Neural cell (in vitro differentiated cells): ENCODE results near the gene NTMT1. TPM values are rescaled to one million over a fixed set of nuclear protein-coding genes. Genes with fewer than 3 reads are reported as not detected.

ENCODE experiments used
- H2AFZ ChIP-seq: fragments of 200-600, 300-800 bp; sonication (generic), shearing (Covaris generic); 2 replicates; pipeline ENCODE4 v1.6.0; 2014; ENCODE audit warnings: low read depth, mild to moderate bottlenecking, antibody characterized with exemption, low read length, moderate library complexity
- H3F3A ChIP-seq: fragments of 200-600 bp; shearing (Covaris generic); 2 replicates; pipeline ENCODE4 v1.6.1; 2016; ENCODE audit warnings: mild to moderate bottlenecking, moderate library complexity, mixed read lengths, antibody characterized with exemption, low read length; ENCODE audit not compliant: insufficient read depth, poor library complexity, severe bottlenecking
- H3K27ac ChIP-seq: fragments of 200-600, 300-800 bp; sonication (generic), shearing (Covaris generic); 2 replicates; pipeline ENCODE4 v1.5.1; 2014; ENCODE audit warnings: mild to moderate bottlenecking, low read length, moderate library complexity
- H3K27me3 ChIP-seq: fragments of 300-800, 200-600 bp; sonication (generic), shearing (Covaris generic); 2 replicates; pipeline ENCODE4 v1.6.0; 2014; ENCODE audit warnings: mild to moderate bottlenecking, low read depth, low read length, moderate library complexity; ENCODE audit not compliant: insufficient read depth
- H3K36me3 ChIP-seq: fragments of 300-800, 200-600 bp; sonication (generic), shearing (Covaris generic); 2 replicates; pipeline ENCODE4 v1.5.1; 2014; ENCODE audit warnings: mild to moderate bottlenecking, antibody characterized with exemption, low read length, moderate library complexity; ENCODE audit not compliant: insufficient read depth
- H3K4me2 ChIP-seq: fragments of 300-800, 200-600 bp; sonication (generic), shearing (Covaris generic); 2 replicates; pipeline ENCODE4 v1.6.0; 2014; ENCODE audit warnings: mild to moderate bottlenecking, low read length
- H3K4me3 ChIP-seq: fragments of 300-800, 200-600 bp; sonication (generic), shearing (Covaris generic); 2 replicates; pipeline ENCODE4 v1.5.1; 2014; ENCODE audit warnings: mild to moderate bottlenecking, low read length, moderate library complexity
- H3K79me2 ChIP-seq: fragments of 200-600 bp; shearing (Covaris generic); replicated peaks from 2 replicates; pipeline ENCODE4 v1.6.0; 2014; ENCODE audit warnings: mild to moderate bottlenecking, low read length, moderate library complexity; ENCODE audit not compliant: insufficient read depth
- H3K9ac ChIP-seq: fragments of 300-800, 200-600 bp; sonication (generic), shearing (Covaris generic); 2 replicates; pipeline ENCODE4 v1.6.1; 2016; ENCODE audit warnings: mild to moderate bottlenecking, low read length, mixed read lengths
- H3K9me2 ChIP-seq: fragments of 200-600 bp; shearing (Covaris generic); 2 replicates; pipeline ENCODE4 v1.6.1; 2016; ENCODE audit warnings: mild to moderate bottlenecking, low read length, mixed read lengths; ENCODE audit not compliant: insufficient read depth
- H3K9me3 ChIP-seq: fragments of 200-600, 300-800 bp; sonication (generic), shearing (Covaris generic); 2 replicates; pipeline ENCODE4 v1.6.1; 2016; ENCODE audit warnings: mild to moderate bottlenecking, mixed run types, low read length, moderate library complexity, mixed read lengths
- H4K20me1 ChIP-seq: fragments of 200-600 bp; shearing (Covaris generic); 2 replicates; pipeline ENCODE4 v1.6.1; 2016; ENCODE audit warnings: mild to moderate bottlenecking, mixed run types; ENCODE audit not compliant: insufficient read depth
- CTCF ChIP-seq: fragments of 450-650 bp; IDR thresholded peaks from 2 replicates; pipeline ENCODE4 v1.5.1; 2014; ENCODE audit warnings: antibody characterized with exemption, mild to moderate bottlenecking, moderate library complexity; ENCODE audit not compliant: poor library complexity, severe bottlenecking
- EP300 ChIP-seq: fragments of 450-650 bp; conservative IDR thresholded peaks from 2 replicates; pipeline ENCODE4 v1.6.1; 2014; ENCODE audit warnings: antibody characterized with exemption, mild to moderate bottlenecking, moderate library complexity; ENCODE audit not compliant: poor library complexity, severe bottlenecking
- EZH2 ChIP-seq: fragments of 200-600, 300-800 bp; shearing (Covaris generic), sonication (generic); IDR thresholded peaks from 2 replicates; pipeline ENCODE4 v1.6.1; 2014; ENCODE audit warnings: antibody characterized with exemption, low read length, borderline replicate concordance, mild to moderate bottlenecking; ENCODE audit not compliant: insufficient read depth, poor library complexity, severe bottlenecking
- MXI1 ChIP-seq: fragments of 450-650 bp; conservative IDR thresholded peaks from 2 replicates; pipeline ENCODE4 v1.6.1; 2014; ENCODE audit warnings: antibody characterized with exemption, mild to moderate bottlenecking; ENCODE audit not compliant: poor library complexity, severe bottlenecking
- POLR2AphosphoS5 ChIP-seq: IDR thresholded peaks from 2 replicates; pipeline ENCODE4 v1.6.1; 2012
- RAD21 ChIP-seq: fragments of 450-650 bp; conservative IDR thresholded peaks from 2 replicates; pipeline ENCODE4 v1.6.1; 2014; ENCODE audit warnings: antibody characterized with exemption, mild to moderate bottlenecking, moderate library complexity
- REST ChIP-seq: IDR thresholded peaks from 2 replicates; pipeline ENCODE4 v1.6.1; 2012; ENCODE audit warnings: borderline replicate concordance
- SMC3 ChIP-seq: fragments of 450-650 bp; conservative IDR thresholded peaks from 2 replicates; pipeline ENCODE4 v1.6.1; 2014; ENCODE audit warnings: antibody characterized with exemption, mild to moderate bottlenecking, moderate library complexity; ENCODE audit not compliant: poor library complexity
- TAF1 ChIP-seq: IDR thresholded peaks from 2 replicates; pipeline ENCODE4 v1.6.1; 2012; ENCODE audit warnings: low read depth
- polyA plus RNA-seq: library from polyadenylated mRNA; depleted of rRNA; stranded (reverse); fragments of >200 nt; gene quantifications from 2 replicates; pipeline ENCODE4 v1.2.3, GENCODE V29; 2014

The NTMT1 gene
- polyA plus RNA-seq, 1 donor from 2014 or later, result 35.9 TPM

- H3K79me2 ChIP-seq, result no peaks in the 10 kb centered on the region
- no peaks in the 10 kb centered on the region for H3K36me3 ChIP-seq
- H3F3A ChIP-seq, result no peaks in the 10 kb centered on the region
- no peaks in the 10 kb centered on the region for H3K9me2 ChIP-seq
- peaks cover 11% of the 10 kb centered on the region for H3K27me3 ChIP-seq
- H2AFZ ChIP-seq, result no peak overlapping the region
- no peaks in the 10 kb centered on the region for H4K20me1 ChIP-seq
- H3K9ac ChIP-seq, result no peak overlapping the region
- H3K4me3 ChIP-seq, result no peak overlapping the region
- H3K9me3 ChIP-seq, result no peaks in the 10 kb centered on the region
- no peak overlapping the region for H3K27ac ChIP-seq
- TF ChIP-seq EZH2 (no peak), SMC3 (no peak), EP300 (no peak), CTCF (no peak), POLR2AphosphoS5 (no peak), TAF1 (no peak), MXI1 (no peak)
- H3K4me2 ChIP-seq, result no peak overlapping the region
These were observed 11.0 kb upstream of the NTMT1 start for GRCh38 chr9:129614932-129615331.

- Histone ChIP-seq H3K4me3 (no peak overlapping the region), H2AFZ (no peak overlapping the region), H3K36me3 (no peaks in the 10 kb centered on the region), H3K9ac (no peak overlapping the region), H3K9me2 (no peaks in the 10 kb centered on the region), H3K79me2 (no peaks in the 10 kb centered on the region), H3K9me3 (no peaks in the 10 kb centered on the region), H3K27me3 (peaks cover 16% of the 10 kb centered on the region), H3K4me2 (no peak overlapping the region), H3F3A (no peaks in the 10 kb centered on the region), H3K27ac (no peak overlapping the region), H4K20me1 (no peaks in the 10 kb centered on the region)
- no peak for TF ChIP-seq CTCF
- TF ChIP-seq REST, result no peak
- no peak for TF ChIP-seq EZH2
- TF ChIP-seq RAD21, result no peak
- TF ChIP-seq SMC3, result no peak
- TF ChIP-seq POLR2AphosphoS5, result no peak
- no peak for TF ChIP-seq TAF1
- no peak for TF ChIP-seq EP300
- no peak for TF ChIP-seq MXI1
These were observed 10.3 kb upstream of the NTMT1 start for GRCh38 chr9:129615407-129616285.
